Measurements from ENCODE around the gene PLAGL2.

- TF ChIP-seq CTCF (IDR thresholded peaks at IDR 0.05; ENCODE audit: insufficient read depth, low read length) (no peak), POLR2AphosphoS5 (IDR thresholded peaks at IDR 0.05; ENCODE audit: low read depth) (no peak), SPI1 (IDR thresholded peaks at IDR 0.05; ENCODE audit: borderline replicate concordance, low read depth) (no peak)
- TF ChIP-seq, protein P1, sequence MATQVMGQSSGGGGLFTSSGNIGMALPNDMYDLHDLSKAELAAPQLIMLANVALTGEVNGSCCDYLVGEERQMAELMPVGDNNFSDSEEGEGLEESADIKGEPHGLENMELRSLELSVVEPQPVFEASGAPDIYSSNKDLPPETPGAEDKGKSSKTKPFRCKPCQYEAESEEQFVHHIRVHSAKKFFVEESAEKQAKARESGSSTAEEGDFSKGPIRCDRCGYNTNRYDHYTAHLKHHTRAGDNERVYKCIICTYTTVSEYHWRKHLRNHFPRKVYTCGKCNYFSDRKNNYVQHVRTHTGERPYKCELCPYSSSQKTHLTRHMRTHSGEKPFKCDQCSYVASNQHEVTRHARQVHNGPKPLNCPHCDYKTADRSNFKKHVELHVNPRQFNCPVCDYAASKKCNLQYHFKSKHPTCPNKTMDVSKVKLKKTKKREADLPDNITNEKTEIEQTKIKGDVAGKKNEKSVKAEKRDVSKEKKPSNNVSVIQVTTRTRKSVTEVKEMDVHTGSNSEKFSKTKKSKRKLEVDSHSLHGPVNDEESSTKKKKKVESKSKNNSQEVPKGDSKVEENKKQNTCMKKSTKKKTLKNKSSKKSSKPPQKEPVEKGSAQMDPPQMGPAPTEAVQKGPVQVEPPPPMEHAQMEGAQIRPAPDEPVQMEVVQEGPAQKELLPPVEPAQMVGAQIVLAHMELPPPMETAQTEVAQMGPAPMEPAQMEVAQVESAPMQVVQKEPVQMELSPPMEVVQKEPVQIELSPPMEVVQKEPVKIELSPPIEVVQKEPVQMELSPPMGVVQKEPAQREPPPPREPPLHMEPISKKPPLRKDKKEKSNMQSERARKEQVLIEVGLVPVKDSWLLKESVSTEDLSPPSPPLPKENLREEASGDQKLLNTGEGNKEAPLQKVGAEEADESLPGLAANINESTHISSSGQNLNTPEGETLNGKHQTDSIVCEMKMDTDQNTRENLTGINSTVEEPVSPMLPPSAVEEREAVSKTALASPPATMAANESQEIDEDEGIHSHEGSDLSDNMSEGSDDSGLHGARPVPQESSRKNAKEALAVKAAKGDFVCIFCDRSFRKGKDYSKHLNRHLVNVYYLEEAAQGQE (IDR thresholded peaks at IDR 0.05; ENCODE audit: insufficient replicate concordance, low read depth), result no peak
Observed at GRCh38 chr20:32167552-32167951, 40.0 kb downstream of the PLAGL2 start.

All from HL-60 (cell line).